HepG2 (cell line): ENCODE data around the gene PCIF1. TPM values are rescaled to one million over a fixed set of nuclear protein-coding genes. Genes with fewer than 3 reads are reported as not detected.

Experiments used
- BATF2 ChIP-seq: sonication (generic); formaldehyde crosslinking; IDR thresholded peaks from 2 replicates; pipeline ENCODE4 v1.8.0; 2022; ENCODE audit warnings: mild to moderate bottlenecking, missing genetic modification reagents, moderate library complexity
- E2F1 ChIP-seq: sonication (generic); formaldehyde crosslinking; IDR thresholded peaks from 2 replicates; pipeline ENCODE4 v1.5.0; 2020; ENCODE audit warnings: missing genetic modification reagents
- FOXM1 ChIP-seq: sonication (generic); formaldehyde crosslinking; IDR thresholded peaks from 2 replicates; pipeline ENCODE4 v1.5.0; 2020; ENCODE audit warnings: missing genetic modification reagents
- HDAC2 ChIP-seq: sonication (generic); formaldehyde crosslinking; IDR thresholded peaks from 2 replicates; pipeline ENCODE4 v1.4.0; 2020; ENCODE audit warnings: missing genetic modification reagents
- HOXA7 ChIP-seq: sonication (generic); formaldehyde crosslinking; IDR thresholded peaks from 2 replicates; pipeline ENCODE4 v1.8.1; 2022; ENCODE audit warnings: mild to moderate bottlenecking, missing genetic modification reagents, moderate library complexity
- KAT7 ChIP-seq: IDR thresholded peaks from 2 replicates; pipeline ENCODE4 v1.6.1; 2018; ENCODE audit warnings: borderline replicate concordance, missing compliant biosample characterization
- KDM3A ChIP-seq: IDR thresholded peaks from 2 replicates; pipeline ENCODE4 v1.6.1; 2018; ENCODE audit warnings: low read depth, missing compliant biosample characterization
- PAXIP1 ChIP-seq: sonication (generic); formaldehyde crosslinking; conservative IDR thresholded peaks from 2 replicates; pipeline ENCODE4 v1.4.0; 2020; ENCODE audit warnings: mild to moderate bottlenecking, missing genetic modification reagents, moderate library complexity
- WIZ ChIP-seq: sonication (generic); formaldehyde crosslinking; IDR thresholded peaks from 2 replicates; pipeline ENCODE4 v1.5.1; 2020; ENCODE audit warnings: mild to moderate bottlenecking, missing genetic modification reagents
- ZBTB10 ChIP-seq: sonication (generic); formaldehyde crosslinking; IDR thresholded peaks from 2 replicates; pipeline ENCODE4 v1.4.0; 2020; ENCODE audit warnings: missing genetic modification reagents, borderline replicate concordance
- ZBTB4 ChIP-seq: sonication (generic); formaldehyde crosslinking; IDR thresholded peaks from 2 replicates; pipeline ENCODE4 v1.4.0; 2020; ENCODE audit warnings: missing genetic modification reagents, mild to moderate bottlenecking, borderline replicate concordance
- ZNF282 ChIP-seq: fragments of 450-650 bp; IDR thresholded peaks from 2 replicates; pipeline ENCODE4 v1.6.1; 2018; ENCODE audit not compliant: partially characterized antibody
- ZNF44 ChIP-seq: sonication (generic); formaldehyde crosslinking; IDR thresholded peaks from 2 replicates; pipeline ENCODE4 v1.5.1; 2020; ENCODE audit warnings: mild to moderate bottlenecking, missing genetic modification reagents
- ZNF501 ChIP-seq: sonication (generic); formaldehyde crosslinking; IDR thresholded peaks from 2 replicates; pipeline ENCODE4 v1.5.1; 2020; ENCODE audit warnings: mild to moderate bottlenecking, moderate library complexity, missing genetic modification reagents
- ZNF530 ChIP-seq: sonication (generic); formaldehyde crosslinking; IDR thresholded peaks from 2 replicates; pipeline ENCODE4 v1.5.0; 2020; ENCODE audit warnings: low read depth, mild to moderate bottlenecking, missing genetic modification reagents
- ZNF761 ChIP-seq: sonication (generic); formaldehyde crosslinking; conservative IDR thresholded peaks from 2 replicates; pipeline ENCODE4 v1.4.0; 2020; ENCODE audit warnings: mild to moderate bottlenecking, missing genetic modification reagents
- ZNF878 ChIP-seq: sonication (generic); formaldehyde crosslinking; IDR thresholded peaks from 2 replicates; pipeline ENCODE4 v1.8.1; 2023; ENCODE audit warnings: mild to moderate bottlenecking, missing genetic modification reagents, moderate library complexity
- polyA plus RNA-seq, 8 experiments: library from polyadenylated mRNA; depleted of rRNA in 3 of 8; stranded (reverse) in 7 of 8; unstranded in 1 of 8; fragments of >200 nt; fragmentation: Illumina TruSeq in 4 of 8; extraction: Trizol in 4 of 8; gene quantifications; 2 replicates each; pipeline versions ENCODE4 v1.2.1 to v1.2.3, GENCODE V29; 2011 to 2016; ENCODE audit warnings: low read depth in 4 of 8, missing spikeins in 1 of 8, mixed read lengths in 1 of 8; ENCODE audit not compliant: insufficient read depth in 1 of 8
- total RNA-seq, 5 experiments: library from RNA; depleted of rRNA; stranded (reverse); fragments of >200 nt; fragmentation: Illumina TruSeq; extraction: Trizol; gene quantifications; 2 replicates each; pipeline ENCODE4 v1.2.3, GENCODE V29; 2016; ENCODE audit warnings: low read depth in 1 of 5

PCIF1 gene
- total and polyA plus RNA-seq, 2 of the 13 experiments (the other 11 are each of a cell fraction or from before 2014, with no cell fraction given), result 20.9 to 24.4 TPM

GRCh38 chr20:45934586-45935415 is at the start of gene PCIF1 (continued):
- TF ChIP-seq E2F1 (peak; percentile 64), ZBTB10 (CRISPR knock-in tag) (peak; percentile 33; the same call in 1 of the 2 replicates), ZNF44 (CRISPR knock-in tag) (no peak), WIZ (no peak), FOXM1 (0 out of 2 replicates have a peak, but pooled peaks have one; percentile 59), PAXIP1 (CRISPR knock-in tag) (peak; percentile 60), HOXA7 (CRISPR knock-in tag) (no peak), BATF2 (CRISPR knock-in tag) (no peak; the same call in 1 of the 2 replicates), ZNF878 (CRISPR knock-in tag) (peak; percentile 71), KAT7 (peak; percentile 83; the same call in 1 of the 2 replicates), ZBTB4 (peak; percentile 96), ZNF761 (CRISPR knock-in tag) (peak; percentile 89), ZNF530 (CRISPR knock-in tag) (0 out of 2 replicates have a peak, but pooled peaks have one; percentile 8), ZNF501 (CRISPR knock-in tag) (peak; percentile 76), HDAC2 (CRISPR knock-in tag) (no peak; the same call in 1 of the 2 replicates), ZNF282 (no peak), KDM3A (CRISPR knock-in tag) (peak; percentile 91)
